ENCODE measurements around the gene RHBDL3. TPM values are rescaled to one million over a fixed set of nuclear protein-coding genes. Genes with fewer than 3 reads are reported as not detected.

The RHBDL3 gene
- total RNA-seq, 1 experiment from 2014 or later: 13.2 TPM

GRCh38 chr17:32287804-32288511, 22.3 kb downstream of the RHBDL3 start:
- Mint-ChIP-seq H3K9me3 (no peaks in the 10 kb centered on the region), H3K36me3 (no peaks in the 10 kb centered on the region), H3K27me3 (ENCODE audit: low read depth) (no peaks in the 10 kb centered on the region; the same call in 1 of the 2 replicates), H3K4me3 (no peak overlapping the region), H3K27ac (peak overlapping the region; percentile 78), H3K4me1 (peaks cover 63% of the 10 kb centered on the region)
- ChIA-PET CTCF (interaction anchor here (0.5 to 3.3 kb wide), 12 partner anchors 10 to 185 kb away, joined by 3 to 28 read pairs (median 5); partner anchors contain the start of gene PSMD11), POLR2A (interaction anchor here (0.6 to 1.5 kb wide), 2 partner anchors 8 to 30 kb away, joined by 3 to 4 read pairs; no protein-coding TSS in a partner anchor)
- DNase-seq (ENCODE audit: low spot score): no peak
- peak; percentile 45 for ATAC-seq
- TF ChIP-seq NFE2L1 (CRISPR knock-in tag; IDR thresholded peaks at IDR 0.05) (no peak), MAX (CRISPR knock-in tag; IDR thresholded peaks at IDR 0.05) (0 out of 2 replicates have a peak, but pooled peaks have one; percentile 21), USF2 (CRISPR knock-in tag; IDR thresholded peaks at IDR 0.05) (no peak), SP1 (CRISPR knock-in tag; conservative IDR thresholded peaks at IDR 0.05) (no peak), ZMAT4 (CRISPR knock-in tag; IDR thresholded peaks at IDR 0.05) (no peak), PREB (CRISPR knock-in tag; IDR thresholded peaks at IDR 0.05; ENCODE audit: borderline replicate concordance) (no peak), TEAD1 (CRISPR knock-in tag; IDR thresholded peaks at IDR 0.05) (0 out of 2 replicates have a peak, but pooled peaks have one; percentile 12)

GRCh38 chr17:32288615-32289014, 23.0 kb downstream of the RHBDL3 start:
- peak overlapping the region; percentile 13; the same call in 1 of the 2 replicates for H3K4me3 Mint-ChIP-seq

More at GRCh38 chr17:32288615-32289014, 23.0 kb downstream of the RHBDL3 start:
- ATAC-seq (peak; percentile 7; the same call in 1 of the 2 replicates), DNase-seq (ENCODE audit: low spot score) (no peak)
- ChIA-PET POLR2A (interaction anchor here (0.6 to 1.5 kb wide), 2 partner anchors 9 to 29 kb away, joined by 3 to 4 read pairs; no protein-coding TSS in a partner anchor), CTCF (interaction anchor here (1.0 to 3.3 kb wide), 6 partner anchors 15 to 156 kb away, joined by 3 to 28 read pairs (median 7); partner anchors contain the start of gene PSMD11)
- Mint-ChIP-seq H3K36me3 (no peaks in the 10 kb centered on the region), H3K4me1 (peaks cover 62% of the 10 kb centered on the region), H3K9me3 (no peaks in the 10 kb centered on the region), H3K27ac (peak overlapping the region; percentile 96), H3K27me3 (ENCODE audit: low read depth) (no peaks in the 10 kb centered on the region; the same call in 1 of the 2 replicates)
- TF ChIP-seq EMX1 (CRISPR knock-in tag; IDR thresholded peaks at IDR 0.05) (no peak), TP53 (CRISPR knock-in tag; IDR thresholded peaks at IDR 0.05) (no peak), ZNF396 (CRISPR knock-in tag; IDR thresholded peaks at IDR 0.05; ENCODE audit: borderline replicate concordance) (no peak), STAT6 (CRISPR knock-in tag; conservative IDR thresholded peaks at IDR 0.05; ENCODE audit: low read depth) (no peak), ZNF232 (CRISPR knock-in tag; IDR thresholded peaks at IDR 0.05) (no peak), PRRX2 (CRISPR knock-in tag; IDR thresholded peaks at IDR 0.05) (no peak), ESRRA (CRISPR knock-in tag; IDR thresholded peaks at IDR 0.05; ENCODE audit: borderline replicate concordance) (no peak), E2F4 (CRISPR knock-in tag; IDR thresholded peaks at IDR 0.05; ENCODE audit: borderline replicate concordance, low read depth) (no peak), TCF7 (CRISPR knock-in tag; IDR thresholded peaks at IDR 0.05; ENCODE audit: low read depth) (no peak), ZNF317 (CRISPR knock-in tag; IDR thresholded peaks at IDR 0.05; ENCODE audit: borderline replicate concordance, low read depth) (no peak), FOXP4 (CRISPR knock-in tag; IDR thresholded peaks at IDR 0.05) (no peak), CREM (CRISPR knock-in tag; IDR thresholded peaks at IDR 0.05) (no peak)
